HEK293 (cell line): Measurements from ENCODE around the gene RYR2.

ENCODE experiments used
- HOXD13 ChIP-seq: sonication (generic); formaldehyde crosslinking; IDR thresholded peaks from 2 replicates; pipeline ENCODE4 v1.8.0; 2022; ENCODE audit warnings: missing genetic modification reagents, borderline replicate concordance
- TCF7L2 ChIP-seq: IDR thresholded peaks from 2 replicates; pipeline ENCODE4 v1.6.1; 2011; ENCODE audit warnings: low read depth, mild to moderate bottlenecking, inconsistent platforms, low read length, moderate library complexity, borderline replicate concordance
- ZBTB8A ChIP-seq: fragments of 450-650 bp; formaldehyde crosslinking; IDR thresholded peaks from 2 replicates; pipeline ENCODE4 v1.5.1; 2016; ENCODE audit warnings: missing biosample characterization, missing genetic modification characterization
- ZFP41 ChIP-seq: fragments of 450-650 bp; formaldehyde crosslinking; IDR thresholded peaks from 2 replicates; pipeline ENCODE4 v1.5.1; 2016; ENCODE audit warnings: missing biosample characterization, missing genetic modification characterization, borderline replicate concordance
- ZNF426 ChIP-seq: fragments of 450-650 bp; formaldehyde crosslinking; IDR thresholded peaks from 2 replicates; pipeline ENCODE4 v1.5.1; 2017; ENCODE audit warnings: missing biosample characterization, missing genetic modification characterization, mild to moderate bottlenecking, inconsistent platforms, moderate library complexity
- ZNF501 ChIP-seq: fragments of 450-650 bp; formaldehyde crosslinking; IDR thresholded peaks from 2 replicates; pipeline ENCODE4 v1.5.1; 2016; ENCODE audit warnings: missing biosample characterization, missing genetic modification characterization
- ZNF514 ChIP-seq: fragments of 450-650 bp; formaldehyde crosslinking; IDR thresholded peaks from 2 replicates; pipeline ENCODE4 v1.5.1; 2016; ENCODE audit warnings: missing biosample characterization, missing genetic modification characterization
- ZNF785 ChIP-seq: fragments of 450-650 bp; formaldehyde crosslinking; IDR thresholded peaks from 2 replicates; pipeline ENCODE4 v1.5.1; 2016; ENCODE audit warnings: missing biosample characterization, missing genetic modification characterization
- TF ChIP-seq, protein P1 (sequence below): fragments of 450-650 bp; formaldehyde crosslinking; IDR thresholded peaks from 2 replicates; pipeline ENCODE4 v1.5.1; 2016; ENCODE audit warnings: missing biosample characterization, missing genetic modification characterization
- TF ChIP-seq, protein P2 (sequence below): fragments of 450-650 bp; formaldehyde crosslinking; IDR thresholded peaks from 2 replicates; pipeline ENCODE4 v1.5.1; 2016; ENCODE audit warnings: missing biosample characterization, missing genetic modification characterization, low read depth

DNA sequence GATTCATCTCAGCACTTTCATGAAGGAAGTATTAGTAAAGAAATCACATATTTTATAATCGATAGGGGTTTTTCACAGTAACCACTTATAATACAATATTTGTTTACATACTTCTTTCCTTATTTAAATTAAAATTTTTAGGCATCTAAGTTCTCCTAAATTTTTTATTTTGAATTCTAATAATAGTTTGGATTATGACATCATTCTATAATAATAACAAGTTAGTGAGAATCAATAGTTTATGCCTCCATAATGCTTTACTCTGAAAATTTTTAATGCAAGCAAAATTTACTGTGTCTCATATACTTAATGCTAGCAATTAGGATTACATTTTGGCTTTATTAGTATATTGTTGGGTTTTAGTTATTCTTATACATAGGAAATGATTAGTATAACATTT, 596.6 kb downstream of the RYR2 start:
- TF ChIP-seq ZNF426 (no peak), HOXD13 (no peak), ZBTB8A (tag by site-specific recombination) (no peak), ZNF501 (tag by site-specific recombination) (no peak), ZFP41 (no peak), ZNF514 (tag by site-specific recombination) (no peak), ZNF785 (tag by site-specific recombination) (no peak), TCF7L2 (no peak)
- TF ChIP-seq, protein P1, sequence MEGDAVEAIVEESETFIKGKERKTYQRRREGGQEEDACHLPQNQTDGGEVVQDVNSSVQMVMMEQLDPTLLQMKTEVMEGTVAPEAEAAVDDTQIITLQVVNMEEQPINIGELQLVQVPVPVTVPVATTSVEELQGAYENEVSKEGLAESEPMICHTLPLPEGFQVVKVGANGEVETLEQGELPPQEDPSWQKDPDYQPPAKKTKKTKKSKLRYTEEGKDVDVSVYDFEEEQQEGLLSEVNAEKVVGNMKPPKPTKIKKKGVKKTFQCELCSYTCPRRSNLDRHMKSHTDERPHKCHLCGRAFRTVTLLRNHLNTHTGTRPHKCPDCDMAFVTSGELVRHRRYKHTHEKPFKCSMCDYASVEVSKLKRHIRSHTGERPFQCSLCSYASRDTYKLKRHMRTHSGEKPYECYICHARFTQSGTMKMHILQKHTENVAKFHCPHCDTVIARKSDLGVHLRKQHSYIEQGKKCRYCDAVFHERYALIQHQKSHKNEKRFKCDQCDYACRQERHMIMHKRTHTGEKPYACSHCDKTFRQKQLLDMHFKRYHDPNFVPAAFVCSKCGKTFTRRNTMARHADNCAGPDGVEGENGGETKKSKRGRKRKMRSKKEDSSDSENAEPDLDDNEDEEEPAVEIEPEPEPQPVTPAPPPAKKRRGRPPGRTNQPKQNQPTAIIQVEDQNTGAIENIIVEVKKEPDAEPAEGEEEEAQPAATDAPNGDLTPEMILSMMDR (tag by site-specific recombination) = no peak
- TF ChIP-seq, protein P2, sequence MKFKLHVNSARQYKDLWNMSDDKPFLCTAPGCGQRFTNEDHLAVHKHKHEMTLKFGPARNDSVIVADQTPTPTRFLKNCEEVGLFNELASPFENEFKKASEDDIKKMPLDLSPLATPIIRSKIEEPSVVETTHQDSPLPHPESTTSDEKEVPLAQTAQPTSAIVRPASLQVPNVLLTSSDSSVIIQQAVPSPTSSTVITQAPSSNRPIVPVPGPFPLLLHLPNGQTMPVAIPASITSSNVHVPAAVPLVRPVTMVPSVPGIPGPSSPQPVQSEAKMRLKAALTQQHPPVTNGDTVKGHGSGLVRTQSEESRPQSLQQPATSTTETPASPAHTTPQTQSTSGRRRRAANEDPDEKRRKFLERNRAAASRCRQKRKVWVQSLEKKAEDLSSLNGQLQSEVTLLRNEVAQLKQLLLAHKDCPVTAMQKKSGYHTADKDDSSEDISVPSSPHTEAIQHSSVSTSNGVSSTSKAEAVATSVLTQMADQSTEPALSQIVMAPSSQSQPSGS (tag by site-specific recombination) = peak; percentile 78
